Endodermal cell (in vitro differentiated cells): ENCODE results near the gene ZBTB7B. TPM values are rescaled to one million over a fixed set of nuclear protein-coding genes. Genes with fewer than 3 reads are reported as not detected.
A peak's percentile ranks its signal among the peaks of the same experiment; 100 is the strongest.
"Not testable (repeated sequence)": the region's sequence is repeated elsewhere in the genome, so short reads cannot be mapped to it uniquely, and the experiment has no call there.

Experiments used
- DNase-seq: peaks from one replicate; pipeline ENCODE4 v3.0.0-alpha.2; 2017
- H3K27ac ChIP-seq: 2 replicates; pipeline ENCODE4 v1.5.1; 2013; ENCODE audit warnings: mild to moderate bottlenecking, low read depth, low read length, moderate library complexity
- H3K27me3 ChIP-seq: 2 replicates; pipeline ENCODE4 v1.6.1; 2013; ENCODE audit warnings: mild to moderate bottlenecking, low read length, moderate library complexity; ENCODE audit not compliant: insufficient read depth, control insufficient read depth, poor library complexity, severe bottlenecking
- H3K36me3 ChIP-seq: 2 replicates; pipeline ENCODE4 v1.7.0; 2013; ENCODE audit warnings: mild to moderate bottlenecking, low read length, moderate library complexity; ENCODE audit not compliant: control insufficient read depth, insufficient read depth
- H3K4me1 ChIP-seq: one replicate; pipeline ENCODE4 v1.7.0; 2013; ENCODE audit warnings: low read length; ENCODE audit not compliant: control insufficient read depth, insufficient read depth
- H3K4me3 ChIP-seq: 2 replicates; pipeline ENCODE4 v1.5.1; 2013; ENCODE audit warnings: mild to moderate bottlenecking, low read length, moderate library complexity
- H3K9ac ChIP-seq: 2 replicates; pipeline ENCODE4 v1.6.1; 2013; ENCODE audit warnings: mild to moderate bottlenecking, low read length, moderate library complexity; ENCODE audit not compliant: poor library complexity, severe bottlenecking; ENCODE audit errors: extremely low read depth
- H3K9me3 ChIP-seq: 2 replicates; pipeline ENCODE4 v1.6.1; 2013; ENCODE audit warnings: mild to moderate bottlenecking, low read length, moderate library complexity; ENCODE audit not compliant: control insufficient read depth
- H3K27ac Mint-ChIP-seq: 2 replicates; pipeline ENCODE4 v1.8.0; 2020; ENCODE audit warnings: mixed read lengths
- H3K27me3 Mint-ChIP-seq: 2 replicates; pipeline ENCODE4 v1.8.0; 2021; ENCODE audit warnings: mild to moderate bottlenecking, mixed read lengths; ENCODE audit not compliant: insufficient read depth
- H3K36me3 Mint-ChIP-seq: 2 replicates; pipeline ENCODE4 v1.8.0; 2020; ENCODE audit warnings: low read depth, mixed read lengths
- H3K4me1 Mint-ChIP-seq: 2 replicates; pipeline ENCODE4 v1.8.0; 2020; ENCODE audit warnings: mixed read lengths
- H3K4me3 Mint-ChIP-seq: 2 replicates; pipeline ENCODE4 v1.8.0; 2020; ENCODE audit warnings: mild to moderate bottlenecking, moderate library complexity, mixed read lengths
- H3K9me3 Mint-ChIP-seq: 2 replicates; pipeline ENCODE4 v1.8.0; 2020; ENCODE audit warnings: mild to moderate bottlenecking, mixed read lengths
- WGBS, 2 experiments: methylation state at CpG; one replicate each; pipeline versions ENCODE4 v1.1.5 to v1.1.7; 2013; ENCODE audit warnings: missing lambda C conversion rate in 2 of 2, mixed read lengths in 1 of 2; ENCODE audit not compliant: insufficient coverage in 1 of 2, insufficient read length in 1 of 2; 5-methylcytosine and 5-hydroxymethylcytosine counted together
- total RNA-seq, 2 donors: library from RNA; stranded (reverse); fragmentation: NEBNext Ultra II Directional in 1 of 2; extraction: Animal tissue kit (Norgen Biotek cat#: 25700) in 1 of 2; gene quantifications; 2 replicates in 1 of 2; 3 replicates in 1 of 2; pipeline ENCODE4 v1.2.1, GENCODE V29; 2021
- TF ChIP-seq, protein P1 (sequence below): fragments of 200-600 bp; sonication (generic); conservative IDR thresholded peaks from 2 replicates; pipeline ENCODE4 v1.5.0; 2021; ENCODE audit warnings: antibody characterized with exemption, mild to moderate bottlenecking

ZBTB7B gene
- total RNA-seq, 2 donors from 2014 or later, result 21.2 to 23.3 TPM

DNA sequence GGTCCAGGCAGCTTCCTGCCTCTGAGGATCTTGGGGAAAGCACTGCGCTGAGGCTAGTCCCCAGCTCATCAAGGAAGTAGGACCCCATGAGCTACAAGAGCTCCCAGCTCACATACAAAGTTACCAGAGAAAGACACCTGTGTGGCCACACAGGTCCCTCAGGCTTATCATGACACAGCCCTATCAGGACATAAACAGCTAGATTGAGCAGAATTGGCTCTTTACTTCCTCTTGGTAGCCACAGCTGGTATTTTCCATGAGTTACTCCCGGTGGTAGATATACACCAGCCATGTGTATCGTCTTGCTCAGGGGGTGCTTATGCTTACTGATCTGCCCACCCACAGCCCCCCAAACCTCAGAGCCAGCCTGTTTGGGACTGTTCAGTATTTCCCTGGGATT is 8.0 kb upstream of the ZBTB7B start:
- no peaks in the 10 kb centered on the region for H3K27me3 ChIP-seq
- Mint-ChIP-seq H3K9me3 (no peaks in the 10 kb centered on the region), H3K4me3 (no peak overlapping the region), H3K4me1 (peaks cover 7% of the 10 kb centered on the region), H3K36me3 (peaks cover 10% of the 10 kb centered on the region), H3K27ac (peak overlapping the region; percentile 33), H3K27me3 (peaks cover 6% of the 10 kb centered on the region)
- no peak overlapping the region for H3K9ac ChIP-seq
- no peak overlapping the region for H3K4me3 ChIP-seq
- no peaks in the 10 kb centered on the region for H3K4me1 ChIP-seq
- H3K9me3 ChIP-seq, result no peaks in the 10 kb centered on the region
- peaks cover 10% of the 10 kb centered on the region for H3K36me3 ChIP-seq
- DNase-seq, result no peak
- 91 to 97% methylated on average over 1 to 3 of the region's 3 CpGs for whole genome bisulfite sequencing, 2 experiments
- H3K27ac ChIP-seq, result no peak overlapping the region
- TF ChIP-seq, protein P1, sequence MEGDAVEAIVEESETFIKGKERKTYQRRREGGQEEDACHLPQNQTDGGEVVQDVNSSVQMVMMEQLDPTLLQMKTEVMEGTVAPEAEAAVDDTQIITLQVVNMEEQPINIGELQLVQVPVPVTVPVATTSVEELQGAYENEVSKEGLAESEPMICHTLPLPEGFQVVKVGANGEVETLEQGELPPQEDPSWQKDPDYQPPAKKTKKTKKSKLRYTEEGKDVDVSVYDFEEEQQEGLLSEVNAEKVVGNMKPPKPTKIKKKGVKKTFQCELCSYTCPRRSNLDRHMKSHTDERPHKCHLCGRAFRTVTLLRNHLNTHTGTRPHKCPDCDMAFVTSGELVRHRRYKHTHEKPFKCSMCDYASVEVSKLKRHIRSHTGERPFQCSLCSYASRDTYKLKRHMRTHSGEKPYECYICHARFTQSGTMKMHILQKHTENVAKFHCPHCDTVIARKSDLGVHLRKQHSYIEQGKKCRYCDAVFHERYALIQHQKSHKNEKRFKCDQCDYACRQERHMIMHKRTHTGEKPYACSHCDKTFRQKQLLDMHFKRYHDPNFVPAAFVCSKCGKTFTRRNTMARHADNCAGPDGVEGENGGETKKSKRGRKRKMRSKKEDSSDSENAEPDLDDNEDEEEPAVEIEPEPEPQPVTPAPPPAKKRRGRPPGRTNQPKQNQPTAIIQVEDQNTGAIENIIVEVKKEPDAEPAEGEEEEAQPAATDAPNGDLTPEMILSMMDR, result no peak

DNA sequence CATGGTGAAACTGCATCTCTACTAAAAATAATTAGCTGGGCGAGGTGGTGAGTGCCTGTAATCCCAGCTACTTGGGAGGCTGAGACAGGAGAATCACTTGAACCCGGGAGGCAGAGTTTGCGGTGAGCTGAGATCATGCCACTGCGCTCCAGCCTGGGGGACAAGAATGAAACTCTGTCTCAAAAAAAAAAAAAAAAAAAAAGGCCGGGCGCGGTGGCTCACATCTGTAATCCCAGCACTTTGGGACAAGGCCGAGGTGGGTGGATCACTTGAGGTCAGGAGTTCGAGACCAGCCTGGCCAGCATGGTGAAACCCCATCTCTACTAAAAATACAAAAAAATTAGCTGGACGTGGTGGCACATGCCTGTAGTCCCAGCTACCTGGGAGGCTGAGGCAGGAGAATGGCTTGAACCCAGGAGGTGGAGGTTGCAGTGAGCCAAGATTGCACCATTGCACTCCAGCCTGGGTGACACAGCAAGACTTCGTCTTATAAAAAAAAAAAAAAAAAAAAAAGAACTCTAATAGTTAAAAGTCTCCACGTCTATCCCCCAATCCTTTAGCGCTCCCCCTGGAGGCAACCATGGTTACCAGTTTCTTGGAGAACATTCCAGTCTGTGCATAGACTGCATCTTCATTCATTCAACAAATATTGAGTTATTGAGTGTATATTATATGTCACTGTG is 7.2 kb upstream of the ZBTB7B start:
- not testable (repeated sequence) for H3K27me3 ChIP-seq, H3K9me3 ChIP-seq, H3K4me1 ChIP-seq, H3K27me3 Mint-ChIP-seq, H3K4me3 ChIP-seq, H3K4me1 Mint-ChIP-seq, H3K9me3 Mint-ChIP-seq, H3K36me3 Mint-ChIP-seq, H3K27ac Mint-ChIP-seq, H3K9ac ChIP-seq, H3K27ac ChIP-seq, H3K36me3 ChIP-seq, H3K4me3 Mint-ChIP-seq
- TF ChIP-seq, protein P1, result peak; percentile 68
- 74 to 93% methylated on average over 3 to 10 of the region's 13 CpGs for WGBS, 2 experiments
- DNase-seq, result peak; percentile 83

DNA sequence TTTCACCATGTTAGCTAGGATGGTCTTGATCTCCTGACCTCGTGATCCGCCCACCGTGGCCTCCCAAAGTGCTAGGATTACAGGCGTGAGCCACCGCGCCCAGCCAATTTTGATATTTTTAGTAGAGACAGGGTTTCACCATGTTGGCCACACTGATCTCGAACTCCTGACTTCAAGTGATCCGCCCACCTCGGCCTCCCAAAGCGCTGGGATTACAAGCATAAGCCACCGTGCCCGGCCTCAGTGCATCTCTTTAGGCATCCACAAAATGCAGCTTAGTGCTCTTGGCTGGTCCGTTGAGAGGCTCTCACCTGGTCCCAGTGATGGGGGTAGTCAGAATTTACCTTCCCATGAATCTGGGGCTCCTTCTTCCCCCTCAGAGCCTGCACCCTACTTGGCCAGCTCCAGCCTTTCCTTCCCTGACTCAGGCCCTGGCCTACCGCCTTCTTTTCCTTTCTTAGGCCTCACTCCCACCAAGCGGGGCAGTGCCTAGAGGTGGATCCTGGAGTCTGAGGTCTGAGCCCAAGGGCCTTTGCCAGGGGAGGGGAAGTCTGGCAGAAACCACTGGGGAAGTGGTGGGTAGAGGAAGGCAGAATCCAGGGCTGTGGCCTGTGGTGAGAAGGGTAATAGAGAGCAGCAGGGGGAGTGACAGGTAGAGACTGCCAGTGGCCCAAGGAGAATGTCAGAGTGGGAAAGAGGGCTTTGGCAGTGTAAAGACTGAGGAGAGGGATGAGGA is 5.5 kb upstream of the ZBTB7B start:
- Histone ChIP-seq H3K27me3 (no peaks in the 10 kb centered on the region), H3K4me3 (no peak overlapping the region), H3K27ac (no peak overlapping the region), H3K9ac (no peak overlapping the region), H3K9me3 (no peaks in the 10 kb centered on the region), H3K4me1 (no peaks in the 10 kb centered on the region), H3K36me3 (no peaks in the 10 kb centered on the region)
- H3K4me3 Mint-ChIP-seq, result no peak overlapping the region
- 87 to 94% methylated on average over 13 to 15 of the region's 15 CpGs for WGBS, 2 experiments
- TF ChIP-seq, protein P1, result no peak
- H3K36me3 Mint-ChIP-seq, result no peaks in the 10 kb centered on the region
- H3K27me3 Mint-ChIP-seq, result peaks cover 6% of the 10 kb centered on the region
- no peak for DNase-seq
- H3K27ac Mint-ChIP-seq, result no peak overlapping the region
- H3K9me3 Mint-ChIP-seq, result no peaks in the 10 kb centered on the region
- H3K4me1 Mint-ChIP-seq, result peaks cover 10% of the 10 kb centered on the region
